GM19099 (cell line): ENCODE data around the gene LSP1.

Experiments
- POLR2A ChIP-seq: IDR thresholded peaks from 3 replicates; pipeline ENCODE4 v1.6.1; 2011; ENCODE audit warnings: low read depth; ENCODE audit not compliant: insufficient read length; ENCODE audit errors: extremely low read depth

The LSP1 gene

DNA sequence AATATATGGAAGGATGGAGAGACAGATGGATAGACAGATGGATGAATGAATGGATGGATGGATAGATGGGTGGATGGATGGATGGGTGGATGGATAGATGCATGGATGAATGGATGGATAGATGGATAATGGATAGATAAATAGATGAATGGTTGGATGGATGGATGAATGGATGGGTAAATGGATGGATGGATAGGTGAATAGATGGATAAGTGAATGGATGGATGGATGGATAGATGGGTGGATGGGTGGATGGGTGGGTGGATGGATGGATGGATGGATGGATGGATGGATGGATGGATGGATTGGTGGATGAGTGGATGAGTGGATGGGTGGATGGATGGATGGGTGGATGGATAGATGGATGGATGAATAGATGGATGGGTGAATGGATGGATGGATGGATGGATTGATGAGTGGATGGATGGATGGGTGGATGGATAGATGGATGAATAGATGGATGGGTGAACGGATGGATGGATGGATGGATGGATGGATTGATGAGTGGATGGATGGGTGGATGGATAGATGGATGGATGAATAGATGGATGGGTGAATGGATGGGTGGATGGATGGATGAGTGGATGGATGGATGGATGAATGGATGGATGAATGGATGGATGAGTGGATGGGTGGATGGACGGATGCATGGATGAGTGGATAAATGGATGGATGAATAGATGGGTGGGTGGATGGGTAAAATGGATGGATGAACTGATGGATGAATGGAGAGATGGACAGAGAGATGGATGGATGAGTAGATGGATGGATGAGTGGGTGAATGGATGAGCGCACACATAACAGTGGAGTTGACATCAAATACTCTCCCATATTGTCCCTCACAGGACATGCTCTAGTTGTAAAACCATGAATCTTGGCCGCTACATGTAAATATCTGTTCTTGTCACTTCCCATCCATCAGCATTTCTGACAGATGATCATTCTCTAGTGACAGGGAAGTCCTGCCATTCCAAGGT, 8.8 kb downstream of the LSP1 start:
- no peak for TF ChIP-seq POLR2A

DNA sequence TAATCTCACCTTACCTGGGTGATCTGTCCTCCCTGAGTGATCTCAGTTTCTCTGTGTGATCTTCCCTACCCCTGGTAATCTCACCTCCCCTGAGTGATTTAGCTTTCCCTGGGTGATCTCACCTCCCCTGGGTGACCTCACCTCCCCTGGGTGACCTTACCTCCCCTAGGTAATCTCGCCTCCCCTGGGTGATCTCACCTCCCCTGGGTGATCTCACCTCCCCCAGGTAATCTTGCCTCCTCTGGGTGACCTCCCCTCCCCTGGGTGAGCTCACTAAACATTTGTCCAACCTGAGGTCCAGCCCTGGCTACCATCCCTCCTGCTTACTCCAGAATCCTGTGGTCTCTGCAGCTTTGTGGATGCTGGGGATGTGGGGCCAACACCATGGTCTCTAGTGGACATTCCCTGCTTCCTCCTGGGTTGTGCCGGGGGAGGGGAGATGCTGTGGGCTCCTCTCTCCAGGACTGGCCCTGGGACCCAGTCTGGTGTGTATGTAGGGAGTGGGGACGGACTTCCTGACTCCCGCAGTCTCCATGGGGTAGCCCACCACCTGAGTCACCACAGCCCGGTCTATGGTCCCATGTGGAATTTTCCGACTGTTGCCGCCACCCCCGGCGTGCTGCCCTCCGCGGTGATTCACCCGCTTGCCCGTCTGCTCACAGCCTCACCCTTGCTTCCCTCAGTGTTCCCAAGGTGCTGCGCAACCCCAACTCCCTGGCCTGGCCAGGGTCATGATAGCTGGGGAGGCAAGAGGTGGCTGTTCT, 9.9 kb downstream of the LSP1 start:
- TF ChIP-seq POLR2A = no peak

DNA sequence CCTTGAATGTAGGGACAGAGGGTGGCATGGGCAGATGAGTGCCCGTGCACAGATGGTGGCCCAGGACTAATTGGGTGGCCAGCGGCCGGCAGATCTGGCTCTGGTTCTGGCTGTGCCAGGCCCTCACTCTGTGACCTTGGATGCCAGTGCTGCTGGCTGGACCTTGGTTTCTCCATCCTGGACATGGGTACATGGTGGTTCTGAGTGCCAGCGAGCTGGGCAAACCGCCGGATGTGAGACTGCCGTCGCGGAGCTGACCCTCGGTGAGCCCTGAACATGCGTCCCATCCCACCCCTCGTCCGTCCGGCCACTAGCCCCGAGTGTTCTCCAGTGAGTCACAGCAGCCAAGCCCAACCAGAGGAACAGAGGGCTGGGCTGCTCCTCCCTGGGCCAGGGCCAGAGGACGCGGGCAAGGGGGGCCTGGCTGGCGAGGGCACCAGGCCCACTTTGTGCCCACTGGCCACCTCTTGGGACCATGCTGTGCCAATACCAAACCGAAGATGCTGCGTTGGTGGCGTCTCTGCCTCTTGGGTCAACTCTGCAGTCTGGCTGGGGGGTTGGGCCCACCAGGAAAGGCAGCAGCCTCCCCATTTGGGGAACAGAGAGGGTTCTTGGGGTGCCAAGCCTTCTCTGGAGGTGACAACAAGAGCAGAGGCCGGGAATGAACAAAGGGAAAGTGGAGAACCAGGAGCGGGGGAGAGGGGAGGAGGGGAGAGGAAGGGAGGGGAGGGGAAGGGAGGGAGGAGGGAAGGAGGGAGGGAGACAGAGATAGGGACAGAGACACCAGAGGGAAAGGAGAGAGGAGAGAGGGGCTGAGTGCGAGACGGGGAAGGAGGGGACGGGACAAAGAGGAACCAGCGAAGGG, 10.7 kb downstream of the LSP1 start:
- no peak for TF ChIP-seq POLR2A

DNA sequence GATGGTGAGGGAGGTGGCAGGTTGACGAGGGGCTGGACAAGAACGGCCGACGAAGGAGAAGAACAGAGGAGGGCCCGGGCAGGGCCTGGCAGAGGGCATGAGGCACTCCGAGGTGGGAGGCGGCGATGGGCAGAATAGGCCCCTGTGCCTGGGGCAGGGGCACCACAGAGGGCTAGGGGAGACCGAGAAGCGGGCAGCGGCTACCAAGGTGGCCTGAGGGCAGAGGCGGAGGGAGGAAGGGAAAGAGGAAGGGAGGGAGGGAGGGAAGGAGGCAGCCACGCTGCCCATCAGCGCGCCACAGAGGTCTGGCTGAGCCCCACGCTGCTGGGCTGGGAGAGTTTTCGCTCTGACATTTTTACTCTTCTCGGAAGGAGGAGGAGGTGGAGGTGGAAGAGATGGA, 11.3 kb downstream of the LSP1 start:
- TF ChIP-seq POLR2A = no peak

DNA sequence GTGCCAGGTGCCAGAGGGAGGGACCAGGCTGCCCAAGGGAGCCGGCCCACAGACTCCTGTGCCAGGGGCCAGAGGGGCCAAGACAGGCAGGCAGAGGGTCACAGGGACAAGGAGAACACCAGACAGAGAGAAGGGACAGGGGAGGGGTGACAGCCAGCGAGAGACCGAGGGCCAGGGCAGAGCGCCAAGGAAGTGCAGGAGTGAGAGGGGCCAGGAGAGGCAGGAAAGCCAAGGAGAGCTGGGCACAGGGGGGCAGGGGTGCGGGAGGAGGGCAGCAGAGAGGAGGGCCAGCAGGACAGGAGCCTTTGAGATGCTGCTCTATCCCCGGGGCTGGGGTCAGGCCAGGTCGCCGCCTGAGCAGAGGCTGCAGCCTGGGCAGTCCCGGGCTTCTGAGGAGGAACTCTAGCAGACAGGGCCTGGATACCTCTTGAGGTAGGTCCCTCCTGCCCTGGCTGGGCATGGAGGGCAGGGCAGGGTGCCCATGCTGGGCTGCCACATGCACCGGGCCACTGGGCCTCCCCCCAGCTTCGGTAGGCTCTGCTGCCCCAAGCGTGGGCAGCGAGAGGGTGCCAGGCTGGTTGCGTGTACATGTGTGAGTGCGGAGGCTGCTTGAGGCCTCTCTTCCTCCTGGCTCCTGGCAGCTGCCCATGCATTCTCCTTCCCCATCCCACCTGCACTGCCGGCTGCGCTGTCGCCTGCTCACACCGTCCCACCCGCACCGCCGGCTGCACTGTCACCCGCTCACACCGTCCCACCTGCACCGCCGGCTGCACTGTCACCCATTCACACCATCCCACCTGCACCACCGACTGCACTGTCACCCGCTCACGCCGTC, 12.2 kb downstream of the LSP1 start:
- no peak for TF ChIP-seq POLR2A

DNA sequence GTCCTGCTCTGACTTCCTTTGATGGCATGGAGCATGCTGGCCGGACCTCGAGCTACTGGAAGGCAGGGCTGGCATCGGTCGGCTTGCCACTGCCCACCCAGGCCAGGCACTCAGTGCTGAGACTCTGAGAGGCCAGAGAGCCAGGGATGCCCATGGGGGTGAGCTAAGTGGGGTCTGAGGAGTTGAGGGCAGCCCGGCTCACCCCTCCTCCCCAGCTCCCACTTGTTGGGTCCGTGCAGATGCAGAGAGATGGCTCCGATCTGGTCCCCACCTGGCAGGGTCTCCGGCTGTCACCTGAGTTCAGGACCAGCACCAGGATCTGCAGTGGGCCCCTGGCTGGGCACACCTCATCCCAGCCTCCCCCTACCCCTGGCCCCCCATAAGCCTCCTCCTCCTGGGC, 13.3 kb downstream of the LSP1 start:
- no peak for TF ChIP-seq POLR2A

DNA sequence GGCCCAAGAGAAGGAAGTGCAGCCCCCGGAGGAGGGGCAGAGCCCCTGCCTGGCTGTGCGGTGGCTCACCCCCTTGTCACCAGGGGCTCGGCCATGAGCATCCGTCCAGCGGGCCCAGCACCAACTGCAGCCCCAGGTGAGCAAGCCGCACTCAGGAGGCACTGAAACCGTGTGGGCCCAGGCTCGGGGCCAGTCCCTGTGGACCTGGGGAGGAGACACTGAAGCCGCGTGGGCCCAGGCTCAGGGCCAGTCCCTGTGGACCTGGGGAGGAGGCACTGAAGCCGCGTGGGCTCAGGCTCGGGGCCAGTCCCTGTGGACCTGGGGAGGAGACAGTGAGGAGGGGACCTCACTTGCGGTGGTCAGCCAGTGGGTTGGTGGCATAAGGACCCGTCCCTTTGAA, 13.9 kb downstream of the LSP1 start:
- TF ChIP-seq POLR2A = no peak

DNA sequence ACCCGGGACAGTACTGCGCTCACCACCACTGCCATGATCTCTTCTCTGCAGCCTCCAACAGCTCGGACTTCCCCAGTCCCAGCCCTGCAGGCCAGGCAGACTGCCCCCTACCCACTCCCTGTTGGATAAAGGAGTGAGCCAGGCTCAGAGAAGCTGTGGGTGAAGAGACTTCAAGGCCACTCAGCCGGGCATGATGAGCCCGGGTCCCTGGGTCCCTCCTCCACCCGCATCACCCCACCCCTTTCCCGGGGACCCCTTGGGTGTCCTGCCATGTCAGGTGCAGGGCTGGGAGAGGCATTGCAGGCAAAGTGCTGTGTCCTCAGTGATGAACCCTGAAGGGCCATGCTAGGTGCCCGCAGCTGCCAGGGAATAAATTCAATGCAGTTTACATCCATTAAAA, 14.5 kb downstream of the LSP1 start:
- TF ChIP-seq POLR2A = no peak

DNA sequence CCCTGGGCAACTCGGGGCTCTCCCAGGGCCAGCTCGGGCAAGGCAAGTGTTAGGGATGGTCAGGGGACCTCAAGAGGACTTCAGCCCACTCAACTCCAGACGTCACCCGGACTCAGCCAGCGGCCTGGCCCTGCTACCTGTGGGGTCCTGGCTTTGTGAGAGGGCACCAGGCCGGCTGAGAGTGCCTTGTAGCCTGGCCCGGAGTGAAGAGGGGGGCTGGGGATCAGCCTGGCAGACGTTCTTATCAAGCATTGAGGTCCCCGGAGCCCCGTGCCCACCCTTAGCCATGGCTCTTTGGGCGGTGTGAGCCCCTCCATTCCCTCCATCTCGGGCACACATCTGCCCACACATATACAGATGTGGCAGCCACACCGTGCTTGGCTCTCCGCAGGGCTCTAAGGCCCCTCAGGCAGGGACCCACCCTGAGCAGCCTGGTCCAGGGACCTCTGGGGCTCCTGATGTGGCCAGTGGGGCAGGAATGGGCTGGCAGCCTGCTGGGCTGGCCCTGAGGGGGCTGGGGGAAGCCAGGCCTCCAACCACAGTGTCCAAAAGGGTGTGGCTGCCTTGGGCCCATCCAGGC, 15.3 kb downstream of the LSP1 start:
- no peak for TF ChIP-seq POLR2A

DNA sequence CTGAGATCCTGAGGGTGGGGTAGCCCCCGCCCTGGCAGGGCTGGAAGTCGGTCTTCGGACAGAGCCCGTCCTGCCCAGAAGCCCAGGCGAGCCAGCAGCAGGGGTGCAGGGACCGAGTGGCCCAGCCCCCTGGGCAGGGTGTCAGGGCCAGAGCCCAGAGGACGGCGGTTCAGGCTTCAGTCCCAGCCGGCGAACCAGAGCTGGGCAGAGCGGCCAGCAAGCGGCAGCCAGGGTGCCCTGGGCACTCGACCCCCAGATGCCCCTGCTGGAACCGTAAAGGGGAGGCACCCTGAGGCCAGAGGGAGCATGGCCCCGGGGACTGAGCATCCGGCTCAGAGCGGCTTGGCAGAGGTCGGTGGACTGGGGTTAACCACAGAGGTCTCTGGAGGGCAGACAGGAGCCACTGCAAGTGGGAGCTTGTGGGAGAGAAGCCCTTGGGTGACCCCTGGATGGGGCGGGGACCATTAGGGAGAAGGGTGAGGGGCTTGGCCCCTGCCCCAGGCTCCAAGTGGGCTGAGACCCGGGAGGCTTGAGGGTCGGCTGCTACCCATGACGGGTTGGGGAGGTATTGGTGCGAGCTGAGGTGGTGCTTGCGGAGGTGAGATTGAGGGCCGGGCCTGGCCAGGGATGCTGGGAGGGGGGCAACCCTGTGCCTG, 15.9 kb downstream of the LSP1 start:
- TF ChIP-seq POLR2A = no peak

DNA sequence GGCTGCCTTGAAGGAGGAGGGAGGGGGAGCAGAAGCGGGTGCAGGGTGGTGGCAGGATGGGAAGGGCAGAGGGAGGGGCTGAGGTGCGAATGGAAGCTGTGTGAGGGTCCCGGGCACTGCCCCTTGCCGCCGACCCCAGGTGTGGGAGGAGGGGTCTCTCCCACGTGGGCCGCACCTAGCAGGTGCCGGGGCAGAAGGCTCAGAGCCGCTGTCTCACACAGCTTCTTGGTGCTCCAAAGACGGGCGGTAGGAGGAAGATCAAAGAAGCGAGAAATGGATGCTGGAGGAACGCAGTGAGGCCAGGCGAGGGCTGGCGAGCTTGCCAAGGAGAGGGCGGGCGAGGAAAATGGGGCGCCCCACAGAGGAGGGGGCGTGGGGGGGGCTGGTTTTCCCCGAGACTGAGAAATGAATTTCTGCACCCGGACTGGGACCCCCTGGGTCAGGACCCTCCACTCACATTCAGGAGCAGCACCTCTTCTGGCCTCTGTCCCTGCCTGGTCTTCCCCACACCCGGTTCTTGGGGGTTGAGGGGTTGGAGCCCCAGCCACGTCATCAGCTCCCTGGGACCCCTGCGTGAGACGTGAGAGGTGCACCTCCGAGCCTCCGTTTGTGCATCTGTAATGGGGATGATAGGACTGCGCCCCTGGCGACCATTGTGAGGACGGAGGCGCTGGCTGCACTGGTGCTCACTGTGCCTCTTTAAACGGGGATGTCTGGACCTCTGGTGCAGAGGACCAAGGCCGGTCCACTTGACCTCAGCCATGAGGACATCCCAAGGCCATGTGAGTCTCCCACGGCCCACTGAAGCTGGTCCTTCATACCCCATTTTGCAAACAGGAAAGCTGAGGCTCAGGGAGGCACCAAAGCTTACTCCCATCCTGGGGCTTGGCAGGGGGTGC, 16.8 kb downstream of the LSP1 start:
- no peak for TF ChIP-seq POLR2A

DNA sequence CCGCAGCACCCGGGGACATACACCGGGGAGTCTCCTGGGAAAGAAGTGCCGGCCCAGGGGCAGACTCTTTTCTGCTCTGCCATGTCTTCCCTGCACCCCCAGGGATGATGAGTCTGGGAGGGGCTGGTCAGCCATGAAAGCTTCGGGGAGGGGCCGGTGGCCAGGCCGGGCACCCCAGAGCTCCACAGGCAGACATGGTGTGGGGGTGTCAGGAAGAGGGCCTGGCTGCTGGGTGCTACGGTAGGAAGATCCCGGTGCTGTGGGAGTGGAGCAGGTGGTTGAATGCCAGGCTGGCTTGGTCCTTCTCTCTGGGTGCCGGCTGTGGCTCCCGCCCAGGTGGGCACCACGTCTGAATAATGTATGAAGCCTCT, 17.4 kb downstream of the LSP1 start:
- no peak for TF ChIP-seq POLR2A
